ENCODE results near the gene PTGES3.

- no peak for TF ChIP-seq POLR2A (IDR thresholded peaks at IDR 0.05)
- TF ChIP-seq, protein P1, sequence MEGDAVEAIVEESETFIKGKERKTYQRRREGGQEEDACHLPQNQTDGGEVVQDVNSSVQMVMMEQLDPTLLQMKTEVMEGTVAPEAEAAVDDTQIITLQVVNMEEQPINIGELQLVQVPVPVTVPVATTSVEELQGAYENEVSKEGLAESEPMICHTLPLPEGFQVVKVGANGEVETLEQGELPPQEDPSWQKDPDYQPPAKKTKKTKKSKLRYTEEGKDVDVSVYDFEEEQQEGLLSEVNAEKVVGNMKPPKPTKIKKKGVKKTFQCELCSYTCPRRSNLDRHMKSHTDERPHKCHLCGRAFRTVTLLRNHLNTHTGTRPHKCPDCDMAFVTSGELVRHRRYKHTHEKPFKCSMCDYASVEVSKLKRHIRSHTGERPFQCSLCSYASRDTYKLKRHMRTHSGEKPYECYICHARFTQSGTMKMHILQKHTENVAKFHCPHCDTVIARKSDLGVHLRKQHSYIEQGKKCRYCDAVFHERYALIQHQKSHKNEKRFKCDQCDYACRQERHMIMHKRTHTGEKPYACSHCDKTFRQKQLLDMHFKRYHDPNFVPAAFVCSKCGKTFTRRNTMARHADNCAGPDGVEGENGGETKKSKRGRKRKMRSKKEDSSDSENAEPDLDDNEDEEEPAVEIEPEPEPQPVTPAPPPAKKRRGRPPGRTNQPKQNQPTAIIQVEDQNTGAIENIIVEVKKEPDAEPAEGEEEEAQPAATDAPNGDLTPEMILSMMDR (IDR thresholded peaks at IDR 0.05), result no peak
Observed at GRCh38 chr12:56714431-56714929, 26.4 kb upstream of the PTGES3 start.
